Measurements from ENCODE around the gene ZBTB7A.

The ZBTB7A gene

GRCh38 chr19:4051175-4052101 lies 15.3 kb downstream of the ZBTB7A start:
- H3K4me3 Mint-ChIP-seq, result peak overlapping the region in 1 of 2 donors; percentile 63
- no peaks in the 10 kb centered on the region for H3K27me3 Mint-ChIP-seq
- ATAC-seq (replicated peaks) (peak; percentile 43), DNase-seq (no peak)
- H3K9me3 Mint-ChIP-seq, result no peaks in the 10 kb centered on the region
- H3K36me3 Mint-ChIP-seq (ENCODE audit: insufficient read depth), result peaks cover 97% of the 10 kb centered on the region
- H3K27ac Mint-ChIP-seq, result peak overlapping the region; percentile 87 to 95
- H3K4me1 Mint-ChIP-seq (ENCODE audit: low read depth in 2 of 2), result peaks cover 38 to 41% of the 10 kb centered on the region in 2 donors

- H3K36me3 Mint-ChIP-seq (ENCODE audit: insufficient read depth), result peaks cover 97% of the 10 kb centered on the region
- peaks cover 29 to 40% of the 10 kb centered on the region in 2 donors for H3K4me1 Mint-ChIP-seq (ENCODE audit: low read depth in 2 of 2)
- H3K9me3 Mint-ChIP-seq, result no peaks in the 10 kb centered on the region
- ATAC-seq (replicated peaks), result no peak
- no peak for DNase-seq
- H3K27me3 Mint-ChIP-seq, result no peaks in the 10 kb centered on the region
- no peak overlapping the region for H3K27ac Mint-ChIP-seq
- peak overlapping the region in 1 of 2 donors; percentile 3 for H3K4me3 Mint-ChIP-seq
These were observed 17.3 kb downstream of the ZBTB7A start for GRCh38 chr19:4049432-4049831.

GRCh38 chr19:4046946-4047683 lies 19.6 kb downstream of the ZBTB7A start:
- H3K4me3 Mint-ChIP-seq, result no peak overlapping the region
- DNase-seq (no peak), ATAC-seq (replicated peaks) (no peak)
- H3K36me3 Mint-ChIP-seq (ENCODE audit: insufficient read depth), result peaks cover 97% of the 10 kb centered on the region
- no peaks in the 10 kb centered on the region for H3K27me3 Mint-ChIP-seq
- peaks cover 19 to 28% of the 10 kb centered on the region in 2 donors for H3K4me1 Mint-ChIP-seq (ENCODE audit: low read depth in 2 of 2)
- peak overlapping the region; percentile 35 to 71 for H3K27ac Mint-ChIP-seq
- H3K9me3 Mint-ChIP-seq, result no peaks in the 10 kb centered on the region

GRCh38 chr19:4046362-4046691 lies 20.4 kb downstream of the ZBTB7A start:
- Mint-ChIP-seq H3K36me3 (ENCODE audit: insufficient read depth) (peaks cover 97% of the 10 kb centered on the region), H3K27me3 (no peaks in the 10 kb centered on the region)

GRCh38 chr19:4045597-4046361 lies 20.9 kb downstream of the ZBTB7A start:
- Mint-ChIP-seq H3K27ac (peak overlapping the region; percentile 71 to 83), H3K4me3 (no peak overlapping the region), H3K4me1 (ENCODE audit: low read depth in 2 of 2) (peaks cover 13 to 20% of the 10 kb centered on the region in 2 donors), H3K36me3 (ENCODE audit: insufficient read depth) (peaks cover 97% of the 10 kb centered on the region), H3K9me3 (no peaks in the 10 kb centered on the region), H3K27me3 (no peaks in the 10 kb centered on the region)
- ATAC-seq (replicated peaks), result no peak
- no peak for DNase-seq

More at GRCh38 chr19:4046362-4046691, 20.4 kb downstream of the ZBTB7A start:
- DNase-seq, result no peak
- ATAC-seq (replicated peaks), result no peak
- Mint-ChIP-seq H3K4me1 (ENCODE audit: low read depth in 2 of 2) (peaks cover 16 to 24% of the 10 kb centered on the region in 2 donors), H3K27ac (peak overlapping the region; percentile 71 to 83), H3K9me3 (no peaks in the 10 kb centered on the region), H3K4me3 (no peak overlapping the region)

- H3K4me1 Mint-ChIP-seq (ENCODE audit: low read depth in 2 of 2), result peaks cover 8 to 13% of the 10 kb centered on the region in 2 donors
- no peaks in the 10 kb centered on the region for H3K9me3 Mint-ChIP-seq
- no peaks in the 10 kb centered on the region for H3K27me3 Mint-ChIP-seq
- ATAC-seq (replicated peaks) (no peak), DNase-seq (no peak)
- no peak overlapping the region for H3K4me3 Mint-ChIP-seq
- no peak overlapping the region for H3K27ac Mint-ChIP-seq
- H3K36me3 Mint-ChIP-seq (ENCODE audit: insufficient read depth), result peaks cover 97% of the 10 kb centered on the region
These were observed 21.7 kb downstream of the ZBTB7A start for GRCh38 chr19:4044990-4045465.

GRCh38 chr19:4043966-4044715 lies 22.6 kb downstream of the ZBTB7A start:
- H3K27me3 Mint-ChIP-seq, result no peaks in the 10 kb centered on the region
- ATAC-seq (replicated peaks), result no peak
- no peak for DNase-seq
- peak overlapping the region in 1 of 2 donors; percentile 22 for H3K27ac Mint-ChIP-seq
- H3K4me1 Mint-ChIP-seq (ENCODE audit: low read depth in 2 of 2), result peaks cover 3 to 8% of the 10 kb centered on the region in 2 donors
- no peaks in the 10 kb centered on the region for H3K9me3 Mint-ChIP-seq
- peaks cover 96% of the 10 kb centered on the region for H3K36me3 Mint-ChIP-seq (ENCODE audit: insufficient read depth)
- H3K4me3 Mint-ChIP-seq, result peak overlapping the region in 1 of 2 donors; percentile 25

- H3K4me3 Mint-ChIP-seq, result no peak overlapping the region
- no peak for ATAC-seq (replicated peaks)
These were observed 23.3 kb downstream of the ZBTB7A start for GRCh38 chr19:4043401-4043800.

GRCh38 chr19:4042731-4043082 lies 24.0 kb downstream of the ZBTB7A start:
- Mint-ChIP-seq H3K27ac (peak overlapping the region in 1 of 2 donors; percentile 73), H3K4me3 (no peak overlapping the region), H3K9me3 (no peaks in the 10 kb centered on the region), H3K27me3 (no peaks in the 10 kb centered on the region), H3K36me3 (ENCODE audit: insufficient read depth) (peaks cover 94% of the 10 kb centered on the region), H3K4me1 (ENCODE audit: low read depth in 2 of 2) (peaks cover 3 to 8% of the 10 kb centered on the region in 2 donors)
- ATAC-seq (replicated peaks), result no peak
- DNase-seq, result no peak

More at GRCh38 chr19:4043401-4043800, 23.3 kb downstream of the ZBTB7A start:
- Mint-ChIP-seq H3K27me3 (no peaks in the 10 kb centered on the region), H3K36me3 (ENCODE audit: insufficient read depth) (peaks cover 96% of the 10 kb centered on the region), H3K27ac (peak overlapping the region; percentile 73 to 78), H3K4me1 (ENCODE audit: low read depth in 2 of 2) (peaks cover 3 to 8% of the 10 kb centered on the region in 2 donors), H3K9me3 (no peaks in the 10 kb centered on the region)
- no peak for DNase-seq

GRCh38 chr19:4042064-4042730 lies 24.5 kb downstream of the ZBTB7A start:
- Mint-ChIP-seq H3K4me1 (ENCODE audit: low read depth in 2 of 2) (peaks cover 3 to 8% of the 10 kb centered on the region in 2 donors), H3K27ac (peak overlapping the region in 1 of 2 donors; percentile 73), H3K9me3 (no peaks in the 10 kb centered on the region), H3K4me3 (no peak overlapping the region), H3K27me3 (no peaks in the 10 kb centered on the region), H3K36me3 (ENCODE audit: insufficient read depth) (peaks cover 90% of the 10 kb centered on the region)
- ATAC-seq (replicated peaks), result peak; percentile 16
- DNase-seq, result no peak

GRCh38 chr19:4038661-4039423 lies 27.9 kb downstream of the ZBTB7A start:
- H3K9me3 Mint-ChIP-seq, result no peaks in the 10 kb centered on the region
- H3K27me3 Mint-ChIP-seq, result no peaks in the 10 kb centered on the region
- H3K4me1 Mint-ChIP-seq (ENCODE audit: low read depth in 2 of 2), result peaks cover 0 to under 1% of the 10 kb centered on the region in 2 donors
- peaks cover 60% of the 10 kb centered on the region for H3K36me3 Mint-ChIP-seq (ENCODE audit: insufficient read depth)
- H3K27ac Mint-ChIP-seq, result no peak overlapping the region
- no peak overlapping the region for H3K4me3 Mint-ChIP-seq
- ATAC-seq (replicated peaks) (no peak), DNase-seq (no peak)
